ENCODE data around the gene POC5.

DNA sequence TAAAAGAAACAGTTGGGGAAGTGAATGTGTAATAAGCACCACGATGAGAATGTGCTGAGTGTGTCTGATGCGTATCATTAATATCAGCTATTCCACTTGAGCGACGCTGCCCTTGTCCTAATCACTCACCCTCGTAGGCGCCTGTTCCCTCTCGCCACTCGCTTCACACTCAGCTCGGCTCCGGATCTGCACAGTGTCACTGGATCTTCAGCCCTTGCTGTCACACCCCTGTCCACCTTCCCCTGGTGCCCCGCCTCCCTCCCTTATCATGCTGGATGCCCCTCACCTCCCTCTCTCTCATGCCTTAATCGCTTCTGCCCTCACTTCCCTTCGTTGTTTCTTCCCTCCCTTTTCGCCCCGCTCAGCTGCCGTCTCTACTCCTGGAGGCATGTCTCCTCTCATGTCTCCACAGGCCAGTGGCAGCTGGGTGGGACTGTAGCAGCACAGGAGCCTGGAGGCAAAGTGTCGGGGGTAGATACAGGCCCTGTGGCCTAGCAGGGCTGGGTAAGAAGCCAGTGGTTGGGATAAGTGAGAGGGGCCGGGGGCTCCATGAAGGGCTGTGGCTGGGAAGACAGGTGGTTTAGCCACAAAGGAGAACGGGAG is 62.4 kb downstream of the POC5 start:
- TF ChIP-seq POLR2A (IDR thresholded peaks at IDR 0.05), result no peak
- no peak for TF ChIP-seq EP300 (IDR thresholded peaks at IDR 0.05)
- TF ChIP-seq CTCF (IDR thresholded peaks at IDR 0.05), result no peak

Data from ovary (tissue), 3 donors.